ENCODE results near the gene CCR6. TPM values are rescaled to one million over a fixed set of nuclear protein-coding genes. Genes with fewer than 3 reads are reported as not detected.
"Not testable (repeated sequence)": the region's sequence is repeated elsewhere in the genome, so short reads cannot be mapped to it uniquely, and the experiment has no call there.

Gene CCR6
- total RNA-seq, 4 donors from 2014 or later, result not detected

DNA sequence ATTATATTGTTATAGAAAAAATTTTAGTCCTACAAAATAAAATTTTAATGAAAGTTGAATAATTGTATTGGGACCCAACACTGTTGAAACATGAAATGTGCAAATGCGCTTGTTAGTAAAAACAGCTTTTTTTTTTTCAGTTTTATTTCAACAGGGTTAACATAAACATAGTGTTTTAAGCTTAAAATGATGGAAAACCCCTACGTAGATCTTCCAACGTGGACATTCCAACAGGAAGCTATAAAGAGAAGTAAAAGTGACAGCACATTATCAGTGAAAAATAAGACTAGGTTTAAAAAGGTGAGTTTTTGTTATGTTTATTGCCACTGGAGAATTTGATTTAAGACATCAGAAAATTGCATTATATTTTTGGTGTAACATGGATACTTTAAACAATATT lies 41.4 kb downstream of the CCR6 start:
- WGBS, 2 donors, result 62 to 66% methylated on average over 3 of the region's 3 CpGs
- Histone ChIP-seq H3K4me1 (no peaks in the 10 kb centered on the region), H3K4me3 (no peak overlapping the region), H3K27me3 (no peaks in the 10 kb centered on the region), H3K27ac (no peak overlapping the region), H3K36me3 (no peaks in the 10 kb centered on the region), H3K9me3 (no peaks in the 10 kb centered on the region)
- no peak for TF ChIP-seq EP300 (IDR thresholded peaks at IDR 0.05)
- TF ChIP-seq, protein P1, sequence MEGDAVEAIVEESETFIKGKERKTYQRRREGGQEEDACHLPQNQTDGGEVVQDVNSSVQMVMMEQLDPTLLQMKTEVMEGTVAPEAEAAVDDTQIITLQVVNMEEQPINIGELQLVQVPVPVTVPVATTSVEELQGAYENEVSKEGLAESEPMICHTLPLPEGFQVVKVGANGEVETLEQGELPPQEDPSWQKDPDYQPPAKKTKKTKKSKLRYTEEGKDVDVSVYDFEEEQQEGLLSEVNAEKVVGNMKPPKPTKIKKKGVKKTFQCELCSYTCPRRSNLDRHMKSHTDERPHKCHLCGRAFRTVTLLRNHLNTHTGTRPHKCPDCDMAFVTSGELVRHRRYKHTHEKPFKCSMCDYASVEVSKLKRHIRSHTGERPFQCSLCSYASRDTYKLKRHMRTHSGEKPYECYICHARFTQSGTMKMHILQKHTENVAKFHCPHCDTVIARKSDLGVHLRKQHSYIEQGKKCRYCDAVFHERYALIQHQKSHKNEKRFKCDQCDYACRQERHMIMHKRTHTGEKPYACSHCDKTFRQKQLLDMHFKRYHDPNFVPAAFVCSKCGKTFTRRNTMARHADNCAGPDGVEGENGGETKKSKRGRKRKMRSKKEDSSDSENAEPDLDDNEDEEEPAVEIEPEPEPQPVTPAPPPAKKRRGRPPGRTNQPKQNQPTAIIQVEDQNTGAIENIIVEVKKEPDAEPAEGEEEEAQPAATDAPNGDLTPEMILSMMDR (IDR thresholded peaks at IDR 0.05), result no peak
- TF ChIP-seq POLR2A (IDR thresholded peaks at IDR 0.05), result no peak
- no peak for DNase-seq (ENCODE audit: low spot score in 2 of 2)

DNA sequence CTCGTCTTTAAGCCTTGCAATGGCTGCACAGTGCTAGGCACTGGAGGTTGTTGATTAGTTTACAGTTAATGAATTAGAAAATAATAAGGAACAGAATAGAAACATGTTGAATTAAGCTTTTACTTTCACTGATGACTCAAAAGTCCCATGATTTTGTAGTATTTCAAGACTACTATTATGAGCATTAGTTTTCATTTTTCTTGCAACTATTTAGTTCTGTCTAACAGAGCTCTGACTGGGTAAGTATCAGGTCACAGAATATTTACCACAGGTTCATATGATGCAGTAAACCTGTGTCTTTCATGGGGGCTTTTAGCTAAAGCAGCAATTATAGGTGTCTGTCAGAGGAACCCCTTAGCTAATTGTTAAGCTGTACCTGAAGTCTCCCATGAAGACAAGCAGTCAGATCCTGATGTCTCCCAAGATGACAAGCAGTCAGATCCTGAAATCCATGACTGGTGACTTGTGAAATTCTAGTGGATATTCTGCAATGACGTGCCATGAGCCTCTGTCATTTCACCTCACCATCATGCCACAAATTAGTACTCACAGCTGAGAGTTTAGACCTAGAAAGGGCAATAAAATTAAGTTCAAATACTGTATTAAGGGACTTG lies 43.1 kb downstream of the CCR6 start:
- Histone ChIP-seq H3K36me3 (no peaks in the 10 kb centered on the region), H3K4me3 (no peak overlapping the region), H3K9me3 (no peaks in the 10 kb centered on the region), H3K4me1 (no peaks in the 10 kb centered on the region), H3K27ac (no peak overlapping the region), H3K27me3 (no peaks in the 10 kb centered on the region)
- 73 to 82% methylated on average over 2 of the region's 2 CpGs for WGBS, 2 donors
- TF ChIP-seq POLR2A (IDR thresholded peaks at IDR 0.05) (no peak), EP300 (IDR thresholded peaks at IDR 0.05) (no peak)
- TF ChIP-seq, protein P1 (IDR thresholded peaks at IDR 0.05), result no peak
- DNase-seq (ENCODE audit: low spot score in 2 of 2), result no peak

DNA sequence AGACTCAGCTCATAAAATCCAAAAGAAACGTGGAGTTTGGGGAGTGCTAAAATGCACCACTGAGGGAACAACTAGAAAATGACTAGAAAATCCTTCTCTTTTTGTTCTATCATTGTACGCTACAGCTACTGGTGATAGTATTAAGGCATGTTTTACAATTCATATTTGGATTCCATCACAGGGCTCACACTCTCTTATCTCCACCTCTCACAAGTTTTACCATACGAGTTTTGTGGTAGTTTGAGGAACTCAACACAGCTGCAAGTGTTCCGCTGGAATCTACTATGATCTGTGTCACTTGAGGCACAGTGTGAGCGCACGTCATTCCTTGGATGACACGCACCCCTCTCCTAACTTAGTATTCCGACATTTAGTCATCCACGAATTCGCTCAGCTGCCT lies 44.8 kb downstream of the CCR6 start:
- not testable (repeated sequence) for H3K27me3 ChIP-seq; H3K27ac ChIP-seq; H3K36me3 ChIP-seq; DNase-seq (ENCODE audit: low spot score in 2 of 2); H3K9me3 ChIP-seq; H3K4me3 ChIP-seq; H3K4me1 ChIP-seq
- WGBS, 2 donors, result 91 to 96% methylated on average over 5 to 8 of the region's 10 CpGs

DNA sequence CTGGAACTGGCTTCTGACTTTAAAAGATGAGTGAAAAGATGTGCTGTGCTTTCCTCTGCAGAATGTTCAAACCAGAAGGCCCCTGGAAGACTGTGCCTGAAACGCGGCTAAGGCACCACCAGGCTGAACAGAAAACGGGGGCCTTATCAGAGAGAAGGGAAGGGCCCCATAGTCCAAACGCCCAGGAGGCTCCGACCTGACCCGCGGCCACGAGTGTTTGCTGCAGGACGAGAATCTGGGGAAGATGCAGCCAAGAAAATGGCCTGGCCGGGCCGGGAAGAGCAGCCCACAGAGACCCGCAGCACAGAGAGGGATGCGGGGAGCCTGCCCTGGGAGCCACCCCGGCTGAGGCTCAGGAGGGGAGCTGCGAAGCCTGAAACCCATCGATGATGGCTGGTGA lies 45.4 kb downstream of the CCR6 start:
- WGBS, 2 donors, result 72 to 78% methylated on average over 12 to 16 of the region's 16 CpGs
- not testable (repeated sequence) for H3K4me1 ChIP-seq

DNA sequence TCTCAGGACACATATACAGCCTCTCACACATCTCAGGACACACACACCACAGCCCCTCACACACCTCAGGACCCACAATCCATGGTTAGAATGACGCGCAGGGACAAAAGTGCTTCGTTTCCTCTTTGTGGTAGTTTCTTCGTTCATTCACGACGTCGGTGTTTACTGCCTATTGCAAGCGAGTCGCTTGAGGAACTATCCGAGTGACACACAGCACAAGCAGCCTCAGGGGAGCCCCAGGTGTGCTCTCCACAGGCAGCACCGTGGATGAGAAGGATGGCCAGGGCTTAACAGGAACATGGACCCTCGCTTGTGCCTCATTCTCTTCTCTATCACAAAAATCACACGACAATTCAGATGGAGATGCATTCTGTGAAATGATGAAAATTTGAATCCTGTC lies 47.0 kb downstream of the CCR6 start:
- not testable (repeated sequence) for H3K9me3 ChIP-seq; H3K4me3 ChIP-seq; H3K4me1 ChIP-seq; H3K36me3 ChIP-seq; DNase-seq (ENCODE audit: low spot score in 2 of 2); H3K27ac ChIP-seq; H3K27me3 ChIP-seq
- 85 to 92% methylated on average over 5 of the region's 13 CpGs for WGBS, 2 donors

More for the DNA sequence above, 45.4 kb downstream of the CCR6 start:
- not testable (repeated sequence) for H3K27ac ChIP-seq; H3K27me3 ChIP-seq; DNase-seq (ENCODE audit: low spot score in 2 of 2); H3K9me3 ChIP-seq; H3K4me3 ChIP-seq; H3K36me3 ChIP-seq

DNA sequence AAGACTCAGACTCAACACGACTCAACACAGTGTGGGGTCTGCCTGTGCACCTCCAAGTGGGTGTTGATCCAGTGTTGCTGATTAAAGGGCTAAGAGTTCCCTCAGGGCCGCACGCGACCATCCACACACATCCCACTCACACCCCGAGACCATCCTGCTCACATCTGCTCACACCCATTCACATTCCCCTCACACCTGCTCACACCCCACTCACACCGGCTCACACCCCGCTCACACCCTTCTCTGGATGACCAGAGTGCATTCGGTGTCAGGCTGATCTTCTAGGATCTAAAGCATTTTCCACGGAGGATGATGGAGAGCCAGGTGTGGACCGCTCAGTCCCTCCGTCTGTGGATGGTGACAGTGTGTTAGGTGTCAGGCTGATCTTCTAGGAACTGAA lies 48.4 kb downstream of the CCR6 start:
- not testable (repeated sequence) for H3K36me3 ChIP-seq; H3K9me3 ChIP-seq; DNase-seq (ENCODE audit: low spot score in 2 of 2); H3K27me3 ChIP-seq; H3K4me1 ChIP-seq; H3K4me3 ChIP-seq; H3K27ac ChIP-seq
- WGBS, 2 donors, result 92 to 94% methylated on average over 10 to 11 of the region's 11 CpGs

DNA sequence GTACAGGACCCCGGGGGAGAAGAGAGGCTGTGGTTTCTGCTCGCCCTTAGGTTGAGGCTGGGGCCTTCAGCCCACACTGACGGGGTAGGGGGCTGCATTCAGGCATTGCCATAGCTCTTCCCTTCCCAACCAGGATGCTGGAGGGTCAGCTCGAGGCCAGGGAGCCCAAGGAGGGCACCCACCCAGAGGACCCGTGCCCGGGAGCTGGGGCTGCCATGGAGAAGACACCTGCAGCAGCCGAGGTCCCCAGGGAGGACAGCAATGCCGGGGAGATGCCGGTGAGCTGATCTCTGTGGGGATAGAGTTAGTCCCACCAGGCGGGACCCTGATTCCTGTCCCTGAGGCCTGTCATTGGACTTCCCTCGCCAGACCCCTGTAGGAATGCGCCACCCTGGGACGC lies 49.1 kb downstream of the CCR6 start:
- not testable (repeated sequence) for H3K36me3 ChIP-seq; H3K4me1 ChIP-seq; H3K4me3 ChIP-seq; DNase-seq (ENCODE audit: low spot score in 2 of 2); H3K27ac ChIP-seq; H3K9me3 ChIP-seq; H3K27me3 ChIP-seq
- 83 to 85% methylated on average over 4 to 5 of the region's 13 CpGs for WGBS, 2 donors

DNA sequence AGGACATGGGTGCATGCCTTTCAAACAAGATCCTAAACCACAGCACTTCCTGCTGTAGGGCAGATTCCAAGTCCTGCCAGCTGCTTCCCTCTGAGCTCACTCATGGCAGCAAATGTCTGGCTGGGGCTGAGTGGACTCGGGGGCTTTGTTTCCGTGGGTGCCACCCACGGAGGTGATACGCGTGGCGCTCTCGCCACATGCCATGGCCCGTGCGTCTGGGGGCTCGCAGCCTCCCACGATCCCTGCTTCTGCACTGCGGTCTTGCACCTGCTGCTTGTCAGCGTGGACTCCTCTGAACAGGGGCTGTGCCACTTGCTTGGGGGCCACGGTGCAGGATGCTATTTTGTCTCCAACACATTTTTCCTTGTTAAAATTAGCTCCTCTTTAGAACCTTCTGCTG lies 54.4 kb downstream of the CCR6 start:
- not testable (repeated sequence) for DNase-seq (ENCODE audit: low spot score in 2 of 2); H3K4me3 ChIP-seq; H3K27me3 ChIP-seq; H3K36me3 ChIP-seq; H3K4me1 ChIP-seq; H3K27ac ChIP-seq; H3K9me3 ChIP-seq
- WGBS, 2 donors, result 90 to 93% methylated on average over 2 to 8 of the region's 14 CpGs

DNA sequence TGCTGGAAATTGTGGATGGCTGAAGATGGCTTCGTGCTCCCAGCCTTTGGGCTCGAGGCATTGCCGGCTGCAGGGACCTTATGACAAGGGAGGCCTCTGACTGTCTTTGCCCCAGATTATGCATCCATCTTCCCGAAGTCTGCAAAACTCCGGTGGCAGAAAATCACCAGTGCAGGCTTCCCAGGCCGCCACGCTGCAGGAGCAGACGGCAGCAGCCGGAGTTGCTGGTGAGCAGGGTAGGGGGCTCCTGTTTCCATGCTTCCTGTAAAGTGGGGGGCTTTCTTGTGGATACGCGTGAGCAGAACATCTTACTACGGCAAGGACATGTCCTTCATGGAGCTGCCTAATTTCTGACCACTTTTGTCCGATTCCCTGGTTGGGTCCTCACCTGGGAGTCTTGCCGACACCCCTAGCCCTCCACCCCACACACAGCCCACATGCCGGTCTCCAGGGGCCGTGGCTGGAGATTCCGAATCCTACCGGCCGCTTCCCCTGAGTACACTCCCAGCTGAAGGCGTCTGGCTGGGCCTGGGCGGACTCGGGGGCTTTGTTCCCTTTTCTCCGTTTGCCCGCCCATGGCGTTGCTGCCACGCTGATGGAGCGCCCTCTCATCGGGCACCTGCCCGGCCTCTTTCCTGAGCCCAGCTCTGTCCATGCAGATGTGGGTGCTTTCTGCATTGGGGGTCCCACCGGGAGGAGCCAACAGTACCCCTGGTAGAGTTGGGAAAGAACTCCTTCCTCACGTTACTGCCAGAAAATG lies 56.2 kb downstream of the CCR6 start:
- not testable (repeated sequence) for H3K27me3 ChIP-seq; H3K9me3 ChIP-seq; H3K4me1 ChIP-seq; DNase-seq (ENCODE audit: low spot score in 2 of 2); H3K27ac ChIP-seq; H3K4me3 ChIP-seq; H3K36me3 ChIP-seq
- 77 to 89% methylated on average over 11 to 22 of the region's 31 CpGs for WGBS, 2 donors

DNA sequence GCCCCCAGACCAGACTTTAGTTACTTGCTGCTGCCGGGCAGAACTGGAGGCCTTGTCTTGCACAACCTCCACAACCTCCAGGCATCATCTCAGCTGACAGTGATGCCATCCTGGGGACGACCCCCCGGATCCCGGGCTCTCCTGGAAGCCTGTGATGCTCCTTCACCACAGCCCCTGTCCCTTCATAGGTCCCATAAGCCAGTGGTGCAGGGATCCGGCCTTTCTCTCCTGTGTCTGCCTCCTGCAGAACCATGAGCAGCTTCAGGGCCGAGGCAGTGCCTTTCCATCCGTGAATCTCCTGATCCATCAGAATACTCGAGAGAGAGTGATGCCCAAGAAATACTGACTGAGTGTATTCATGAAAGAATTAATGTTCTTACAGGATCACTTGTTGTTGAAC lies 57.2 kb downstream of the CCR6 start:
- not testable (repeated sequence) for H3K27me3 ChIP-seq; H3K36me3 ChIP-seq; H3K4me3 ChIP-seq; DNase-seq (ENCODE audit: low spot score in 2 of 2); H3K9me3 ChIP-seq; H3K4me1 ChIP-seq; H3K27ac ChIP-seq
- 68 to 73% methylated on average over 3 to 8 of the region's 8 CpGs for WGBS, 2 donors

DNA sequence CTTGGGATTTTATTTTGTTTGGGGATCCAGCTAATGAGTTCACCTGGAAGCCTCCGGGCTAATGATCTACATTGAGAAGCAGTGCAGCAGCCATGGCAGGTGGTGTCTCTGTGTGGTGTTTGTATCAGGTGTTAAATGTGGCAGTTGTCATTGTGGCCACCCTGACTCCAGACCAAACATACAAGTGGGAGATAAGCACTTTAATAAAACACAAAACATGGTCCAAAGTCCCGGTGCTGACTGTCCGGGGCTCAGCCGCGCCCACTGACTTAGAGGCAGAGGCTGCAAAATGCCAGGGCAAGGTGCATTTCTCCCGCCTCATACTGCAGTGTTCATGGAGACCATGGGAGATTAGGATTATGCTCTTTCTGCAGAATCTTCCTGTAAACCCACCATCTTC lies 58.5 kb downstream of the CCR6 start:
- not testable (repeated sequence) for H3K27me3 ChIP-seq
- WGBS, 2 donors, result 80% methylated on average over 1 of the region's 6 CpGs; no CpG with 5 or more reads in 1 of the 2 donors

More for the DNA sequence above, 58.5 kb downstream of the CCR6 start:
- H3K36me3 ChIP-seq; H3K27ac ChIP-seq; H3K9me3 ChIP-seq; H3K4me1 ChIP-seq; H3K4me3 ChIP-seq; DNase-seq (ENCODE audit: low spot score in 2 of 2): not testable (repeated sequence)

All from tibial nerve (tissue), 4 donors.